ENCODE measurements around the gene TBPL2.
A peak's percentile ranks its signal among the peaks of the same experiment; 100 is the strongest.
"Not testable (repeated sequence)": the region's sequence is repeated elsewhere in the genome, so short reads cannot be mapped to it uniquely, and the experiment has no call there.

TBPL2 gene

GRCh38 chr14:55412676-55413075 lies 27.7 kb downstream of the TBPL2 start:
- no peak overlapping the region for H3K4me3 ChIP-seq (ENCODE audit: low read depth, low read length)
- no peak for DNase-seq (ENCODE audit: low read depth)

GRCh38 chr14:55411426-55412389 lies 28.7 kb downstream of the TBPL2 start, which contains the start of gene ATG14:
ATG14 (minus strand) TSS chr14:55411830; CDS start chr14:55411822, 8 bp downstream.
- peak within 1 kb of the TSS; percentile 88 for H3K4me3 ChIP-seq (ENCODE audit: low read depth, low read length)
- DNase-seq (ENCODE audit: low read depth) = peak; percentile 50

- peak overlapping the region; percentile 88 for H3K4me3 ChIP-seq (ENCODE audit: low read depth, low read length)
- DNase-seq (ENCODE audit: low read depth) = no peak
Observed at GRCh38 chr14:55410876-55411275, 29.5 kb downstream of the TBPL2 start.

- no peak overlapping the region for H3K4me3 ChIP-seq (ENCODE audit: low read depth, low read length)
- DNase-seq (ENCODE audit: low read depth) = no peak
Observed at GRCh38 chr14:55404173-55404854, 36.1 kb downstream of the TBPL2 start.

GRCh38 chr14:55401751-55402150 lies 38.7 kb downstream of the TBPL2 start:
- H3K4me3 ChIP-seq (ENCODE audit: low read depth, low read length) = no peak overlapping the region
- DNase-seq (ENCODE audit: low read depth) = no peak

GRCh38 chr14:55399852-55400251 lies 40.6 kb downstream of the TBPL2 start:
- peak; percentile 12 for DNase-seq (ENCODE audit: low read depth)
- H3K4me3 ChIP-seq (ENCODE audit: low read depth, low read length) = no peak overlapping the region

- no peak overlapping the region for H3K4me3 ChIP-seq (ENCODE audit: low read depth, low read length)
- no peak for DNase-seq (ENCODE audit: low read depth)
Observed at GRCh38 chr14:55399183-55399582, 41.2 kb downstream of the TBPL2 start.

- DNase-seq (ENCODE audit: low read depth) = peak; percentile 96
- no peak overlapping the region for H3K4me3 ChIP-seq (ENCODE audit: low read depth, low read length)
Observed at GRCh38 chr14:55398679-55399078, 41.7 kb downstream of the TBPL2 start.

- no peak for DNase-seq (ENCODE audit: low read depth)
Observed at GRCh38 chr14:55389330-55389729, 51.1 kb downstream of the TBPL2 start.

GRCh38 chr14:55388160-55388559 lies 52.3 kb downstream of the TBPL2 start:
- no peak overlapping the region for H3K4me3 ChIP-seq (ENCODE audit: low read depth, low read length)
- DNase-seq (ENCODE audit: low read depth) = no peak

More at GRCh38 chr14:55389330-55389729, 51.1 kb downstream of the TBPL2 start:
- H3K4me3 ChIP-seq (ENCODE audit: low read depth, low read length) = no peak overlapping the region

- no peak for DNase-seq (ENCODE audit: low read depth)
- no peak overlapping the region for H3K4me3 ChIP-seq (ENCODE audit: low read depth, low read length)
Observed at GRCh38 chr14:55387121-55387520, 53.3 kb downstream of the TBPL2 start.

GRCh38 chr14:55386037-55386808 lies 54.2 kb downstream of the TBPL2 start:
- DNase-seq (ENCODE audit: low read depth) = no peak
- H3K4me3 ChIP-seq (ENCODE audit: low read depth, low read length) = no peak overlapping the region

- H3K4me3 ChIP-seq (ENCODE audit: low read depth, low read length) = no peak overlapping the region
- no peak for DNase-seq (ENCODE audit: low read depth)
Observed at GRCh38 chr14:55384536-55384935, 55.9 kb downstream of the TBPL2 start.

GRCh38 chr14:55383541-55384140 lies 56.8 kb downstream of the TBPL2 start:
- no peak for DNase-seq (ENCODE audit: low read depth)
- H3K4me3 ChIP-seq (ENCODE audit: low read depth, low read length) = no peak overlapping the region

GRCh38 chr14:55383056-55383466 lies 57.4 kb downstream of the TBPL2 start:
- not testable (repeated sequence) for DNase-seq (ENCODE audit: low read depth); H3K4me3 ChIP-seq (ENCODE audit: low read depth, low read length)

GRCh38 chr14:55382483-55382882 lies 57.9 kb downstream of the TBPL2 start:
- no peak for DNase-seq (ENCODE audit: low read depth)
- H3K4me3 ChIP-seq (ENCODE audit: low read depth, low read length) = no peak overlapping the region

- no peak for DNase-seq (ENCODE audit: low read depth)
- no peak overlapping the region for H3K4me3 ChIP-seq (ENCODE audit: low read depth, low read length)
Observed at GRCh38 chr14:55381561-55381960, 58.9 kb downstream of the TBPL2 start.

GRCh38 chr14:55381040-55381439 lies 59.4 kb downstream of the TBPL2 start:
- DNase-seq (ENCODE audit: low read depth) = no peak
- H3K4me3 ChIP-seq (ENCODE audit: low read depth, low read length) = no peak overlapping the region

- H3K4me3 ChIP-seq (ENCODE audit: low read depth, low read length) = no peak overlapping the region
- no peak for DNase-seq (ENCODE audit: low read depth)
Observed at GRCh38 chr14:55377236-55377635, 63.2 kb downstream of the TBPL2 start.
